ENCODE data around the gene LMTK2. TPM values are rescaled to one million over a fixed set of nuclear protein-coding genes. Genes with fewer than 3 reads are reported as not detected.

LMTK2 gene
- total and polyA plus RNA-seq, 2 donors (not counting 1 experiment from before 2014, with no cell fraction given): 4.9 to 13.1 TPM

DNA sequence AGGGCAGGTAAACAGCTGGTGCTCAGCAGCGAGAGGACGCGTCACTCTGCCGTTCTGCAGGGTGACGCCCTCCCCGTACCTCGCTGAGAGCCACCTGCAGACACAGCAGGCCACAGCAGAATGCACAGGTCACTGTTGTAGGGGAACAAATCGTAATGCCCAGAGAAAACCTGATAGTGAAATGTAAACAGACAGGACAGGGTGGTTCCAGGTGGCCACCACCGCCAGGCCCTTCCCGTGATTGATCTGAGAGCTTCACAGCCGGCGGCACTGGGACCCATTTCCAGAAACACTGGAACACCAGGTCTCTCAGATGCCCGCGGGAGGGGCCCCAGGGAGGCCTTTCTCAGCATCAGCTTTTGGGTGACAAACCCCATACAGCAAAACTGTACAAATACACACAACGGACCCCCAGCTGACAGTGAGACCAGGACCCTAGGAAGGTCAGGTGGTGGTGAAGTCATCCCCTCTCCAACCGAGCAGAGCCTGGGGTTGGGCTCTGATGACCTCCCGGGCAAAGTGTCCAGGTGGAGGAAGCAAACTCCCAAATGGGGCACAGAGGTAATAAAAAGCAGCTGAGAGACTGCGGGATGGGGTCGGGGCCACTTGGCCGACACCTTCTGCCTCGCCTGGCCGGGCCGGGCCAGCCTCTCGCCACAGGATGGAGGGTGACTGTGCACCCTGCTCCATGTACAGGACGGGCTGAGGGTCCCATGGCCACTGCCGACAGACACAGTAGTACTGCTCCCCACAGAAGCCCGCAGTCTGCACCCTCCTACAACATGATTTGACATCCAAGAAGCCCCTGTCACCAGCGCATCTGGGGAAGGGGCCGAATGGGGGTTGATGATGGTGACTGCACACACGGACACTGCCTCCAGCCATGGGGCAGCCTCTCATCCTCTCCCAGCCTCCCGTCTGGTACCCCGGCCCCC is 109.2 kb downstream of the LMTK2 start:
- Histone ChIP-seq H4K20me1 (ENCODE audit: control insufficient read depth, insufficient read depth, low read length, poor library complexity, severe bottlenecking) (peaks cover 39% of the 10 kb centered on the region), H3K4me3 (ENCODE audit: control extremely low read depth in 1 of 5, extremely low read depth in 1 of 5, insufficient read depth in 1 of 5, low read depth in 2 of 5, low read length in 4 of 5) (no peak overlapping the region), H3K4me1 (ENCODE audit: control insufficient read depth in 2 of 2, insufficient read depth in 2 of 2, low read length in 2 of 2) (peaks cover 29 to 35% of the 10 kb centered on the region in 2 donors), H3K79me2 (ENCODE audit: control insufficient read depth, insufficient read depth, low read length) (no peaks in the 10 kb centered on the region), H3K27me3 (replicated peaks in 1 of 4; ENCODE audit: control extremely low read depth in 1 of 4, control insufficient read depth in 3 of 4, insufficient read depth in 4 of 4, low read length in 3 of 4) (peaks cover 0 to 25% (median 8%) of the 10 kb centered on the region in 4 experiments), H2AFZ (ENCODE audit: insufficient read depth, low read depth, low read length, poor library complexity, severe bottlenecking) (no peak overlapping the region), H3K9ac (ENCODE audit: low read length) (no peak overlapping the region), H3K9me3 (ENCODE audit: control extremely low read depth in 1 of 3, control insufficient read depth in 2 of 3, insufficient read depth in 1 of 3, low read length in 2 of 3) (peaks cover 0 to 8% (median 0%) of the 10 kb centered on the region in 3 donors), H3K27ac (ENCODE audit: low read length in 2 of 2) (no peak overlapping the region), H3K4me2 (replicated peaks; ENCODE audit: low read depth, low read length, poor library complexity, severe bottlenecking) (no peak overlapping the region), H3K36me3 (replicated peaks in 1 of 2; ENCODE audit: control extremely low read depth in 1 of 2, control insufficient read depth in 1 of 2, extremely low read depth in 1 of 2, insufficient read depth in 2 of 2, low read length in 1 of 2) (peaks cover 0 to 16% of the 10 kb centered on the region in 2 experiments)
- POLR2A ChIA-PET: no interaction called here
- Mint-ChIP-seq H3K27ac (no peak overlapping the region), H3K27me3 (peaks cover 10% of the 10 kb centered on the region), H3K4me1 (peaks cover 28% of the 10 kb centered on the region), H3K9me3 (ENCODE audit: insufficient read depth) (no peaks in the 10 kb centered on the region), H3K4me3 (no peak overlapping the region)
- CTCF ChIA-PET: interaction anchor here (1.0 to 1.1 kb wide), 2 partner anchors 46 to 84 kb away, joined by 3 to 4 read pairs; no protein-coding TSS in a partner anchor
- TF ChIP-seq, protein P1, sequence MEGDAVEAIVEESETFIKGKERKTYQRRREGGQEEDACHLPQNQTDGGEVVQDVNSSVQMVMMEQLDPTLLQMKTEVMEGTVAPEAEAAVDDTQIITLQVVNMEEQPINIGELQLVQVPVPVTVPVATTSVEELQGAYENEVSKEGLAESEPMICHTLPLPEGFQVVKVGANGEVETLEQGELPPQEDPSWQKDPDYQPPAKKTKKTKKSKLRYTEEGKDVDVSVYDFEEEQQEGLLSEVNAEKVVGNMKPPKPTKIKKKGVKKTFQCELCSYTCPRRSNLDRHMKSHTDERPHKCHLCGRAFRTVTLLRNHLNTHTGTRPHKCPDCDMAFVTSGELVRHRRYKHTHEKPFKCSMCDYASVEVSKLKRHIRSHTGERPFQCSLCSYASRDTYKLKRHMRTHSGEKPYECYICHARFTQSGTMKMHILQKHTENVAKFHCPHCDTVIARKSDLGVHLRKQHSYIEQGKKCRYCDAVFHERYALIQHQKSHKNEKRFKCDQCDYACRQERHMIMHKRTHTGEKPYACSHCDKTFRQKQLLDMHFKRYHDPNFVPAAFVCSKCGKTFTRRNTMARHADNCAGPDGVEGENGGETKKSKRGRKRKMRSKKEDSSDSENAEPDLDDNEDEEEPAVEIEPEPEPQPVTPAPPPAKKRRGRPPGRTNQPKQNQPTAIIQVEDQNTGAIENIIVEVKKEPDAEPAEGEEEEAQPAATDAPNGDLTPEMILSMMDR (IDR thresholded peaks at IDR 0.05): no peak
- no peak for TF ChIP-seq EZH2 (IDR thresholded peaks at IDR 0.05; ENCODE audit: borderline replicate concordance, insufficient read depth, low read depth, low read length, poor library complexity, severe bottlenecking)
- intact Hi-C loops (cut with micrococcal nuclease): no loop called here
- no peak for ATAC-seq (ENCODE audit: low read depth)
- 93% methylated on average over 26 of the region's 32 CpGs for WGBS (ENCODE audit: insufficient coverage)
- no peak for DNase-seq

Measured in B cell (primary cell).